ENCODE results near the gene DEGS1.

The DEGS1 gene

GRCh38 chr1:224182866-224183590 lies at the start of gene DEGS1:
TSS of gene DEGS1 (plus strand) at chr1:224183240. CDS start at chr1:224183337, 97 bp downstream.
- DNase-seq (ENCODE audit: low read depth), result peak; percentile 42

GRCh38 chr1:224133741-224134299 lies 49.2 kb upstream of the DEGS1 start:
- DNase-seq (ENCODE audit: low read depth), result no peak

DNA sequence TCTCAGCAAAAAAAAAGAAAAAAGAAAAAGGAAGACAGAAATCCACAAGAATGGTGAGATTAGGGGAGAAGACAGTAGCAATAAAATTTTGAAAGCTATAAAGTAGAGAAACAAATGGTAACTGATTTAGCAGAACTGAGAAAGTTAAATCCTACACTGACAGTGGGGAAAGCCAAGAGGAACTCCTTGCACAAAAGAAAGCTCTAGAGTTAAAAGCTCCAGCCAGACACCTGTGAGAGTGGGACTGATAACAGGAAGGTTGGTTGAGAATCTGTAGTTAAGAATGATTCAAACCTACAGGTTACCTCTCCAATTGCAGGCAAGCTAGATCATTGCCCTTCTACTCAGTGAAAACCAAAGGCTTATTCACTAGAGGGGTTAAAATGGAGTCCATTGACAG lies 45.5 kb upstream of the DEGS1 start:
- no peak for DNase-seq (ENCODE audit: low read depth)

DNA sequence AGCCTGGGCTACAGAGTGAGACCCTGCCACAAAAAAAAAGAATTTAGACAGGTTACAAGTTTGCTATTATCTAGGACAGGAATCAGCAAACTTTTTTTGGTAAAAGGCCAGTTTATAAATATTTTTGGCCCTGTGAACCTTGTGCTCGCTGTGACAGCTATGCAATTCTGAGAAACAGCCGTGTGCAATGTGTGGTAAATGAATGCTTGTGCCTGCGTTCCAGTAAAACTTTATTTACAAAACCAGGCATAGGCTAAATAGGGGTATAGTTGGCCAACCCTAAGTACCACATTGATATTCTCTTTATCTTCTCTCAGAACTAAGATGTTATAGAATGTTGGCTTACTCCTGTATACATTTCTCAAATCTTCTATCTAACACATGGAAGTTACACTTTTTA lies 44.8 kb upstream of the DEGS1 start:
- no peak for DNase-seq (ENCODE audit: low read depth)

DNA sequence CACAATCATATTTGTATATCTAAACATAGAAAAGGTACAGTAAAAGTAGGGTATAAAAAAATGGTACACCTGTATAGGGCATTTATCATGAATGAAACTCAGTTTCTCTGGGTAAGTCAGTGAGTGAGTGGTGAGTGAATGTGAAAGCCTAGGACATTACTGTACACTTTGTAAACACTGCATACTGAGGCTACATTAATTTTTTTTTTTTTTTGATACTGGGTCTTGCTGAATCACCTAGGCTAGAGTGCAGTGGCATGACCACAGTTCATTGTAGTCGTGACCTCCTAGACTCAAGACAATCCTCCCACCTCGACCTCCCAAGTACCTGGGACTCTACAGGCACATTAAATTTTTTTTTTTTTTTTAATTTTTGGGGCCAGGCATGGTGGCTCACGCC lies 41.3 kb upstream of the DEGS1 start:
- no peak for DNase-seq (ENCODE audit: low read depth)

DNA sequence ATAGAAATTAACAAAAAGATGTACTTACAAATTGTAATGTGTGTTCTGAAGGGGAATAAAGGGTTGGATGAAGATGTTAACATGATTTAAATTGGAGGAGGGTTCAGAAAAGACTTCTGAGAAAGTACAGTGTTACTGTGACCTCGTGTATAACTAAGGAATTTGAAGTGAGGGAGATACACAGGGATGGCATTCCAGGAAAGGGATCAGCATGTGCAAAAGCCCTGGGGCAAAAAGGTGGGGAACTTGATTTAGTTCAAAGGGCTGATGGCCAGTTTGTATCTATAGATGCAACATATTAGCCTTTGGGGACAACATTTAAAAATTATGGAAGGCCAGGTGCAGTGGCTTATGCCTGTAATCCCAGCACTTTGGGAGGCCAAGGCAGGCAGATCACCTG lies 33.3 kb upstream of the DEGS1 start:
- DNase-seq (ENCODE audit: low read depth), result no peak

DNA sequence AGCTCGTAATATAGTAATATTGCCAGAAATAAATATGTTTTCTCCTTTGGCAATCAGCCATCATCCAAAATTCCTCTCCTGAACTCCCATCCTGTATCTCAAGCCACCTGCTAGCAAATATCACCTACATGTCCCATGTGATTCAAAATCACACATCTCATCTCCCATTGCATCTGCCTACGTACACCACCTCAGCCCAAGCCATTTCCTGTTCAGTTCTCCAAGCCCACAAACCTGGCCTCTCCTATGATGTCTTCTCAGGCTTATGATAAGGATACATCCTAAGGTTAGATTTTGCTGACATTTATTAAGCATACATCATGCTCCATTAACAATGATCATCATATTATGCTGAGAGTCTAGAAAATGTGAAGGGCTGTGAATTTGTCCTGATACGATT lies 31.9 kb upstream of the DEGS1 start:
- no peak for DNase-seq (ENCODE audit: low read depth)

- DNase-seq (ENCODE audit: low read depth), result no peak
These were observed 25.7 kb upstream of the DEGS1 start for GRCh38 chr1:224157316-224157715.

DNA sequence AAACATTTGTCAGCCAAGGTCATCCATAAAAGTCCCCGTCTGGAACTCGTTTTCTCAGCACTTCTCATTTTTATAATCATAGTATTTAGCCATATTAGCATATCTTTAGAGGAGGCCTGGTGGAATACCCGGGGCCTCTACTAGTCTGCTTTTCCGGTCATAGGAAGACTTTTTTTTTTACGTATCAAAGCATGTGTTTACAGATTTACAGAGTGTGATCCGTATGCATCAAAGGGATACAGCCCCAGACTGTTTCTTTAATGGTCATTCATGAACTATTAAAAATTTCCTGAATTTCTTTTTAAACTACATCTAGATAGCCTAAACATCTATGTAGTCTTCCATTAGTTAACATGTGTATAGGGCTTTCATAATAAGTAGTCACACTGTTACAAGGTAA lies 23.5 kb upstream of the DEGS1 start:
- DNase-seq (ENCODE audit: low read depth), result no peak

DNA sequence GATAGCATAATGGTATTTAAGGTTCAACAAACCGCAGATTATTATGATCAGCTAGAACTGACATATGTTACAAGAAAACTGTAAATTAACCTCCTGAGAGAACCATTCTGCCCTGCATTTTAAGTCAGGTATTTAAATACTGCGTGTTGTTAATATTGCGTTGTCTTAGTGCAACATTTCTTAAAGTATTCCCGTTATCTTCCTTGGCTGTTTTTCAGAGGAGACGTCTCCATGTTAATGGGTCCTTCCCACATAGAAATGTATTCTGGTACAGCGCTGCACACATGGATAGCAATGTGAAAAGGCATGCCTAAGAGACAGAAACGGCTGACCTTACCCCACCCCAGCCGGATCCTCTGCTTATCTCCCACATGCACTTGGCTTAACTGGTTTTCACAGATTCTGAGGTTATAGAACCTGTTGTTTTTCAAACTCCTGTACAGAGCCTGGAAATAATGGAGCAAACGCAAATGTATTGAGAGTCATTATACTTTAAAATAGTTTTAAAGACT lies 22.8 kb upstream of the DEGS1 start:
- no peak for DNase-seq (ENCODE audit: low read depth)

DNA sequence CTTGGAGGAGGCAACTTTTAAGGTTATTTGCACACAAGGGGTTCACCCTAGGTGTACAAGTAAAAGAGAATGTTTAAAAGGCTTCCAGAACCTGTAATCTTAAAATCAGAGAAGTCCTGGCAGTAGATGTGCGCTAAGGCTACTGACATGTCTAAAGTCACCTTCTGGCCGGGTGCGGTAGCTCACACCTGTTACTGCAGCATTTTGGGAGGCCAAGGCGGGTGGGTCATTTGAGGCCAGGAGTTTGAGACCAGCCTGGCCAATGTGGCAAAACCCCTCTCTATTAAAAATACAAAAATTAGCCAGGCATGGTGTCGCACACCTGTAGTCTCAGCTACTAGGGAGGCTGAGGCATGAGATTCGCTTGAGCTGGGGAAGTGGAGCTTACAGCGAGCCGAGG lies 20.3 kb upstream of the DEGS1 start:
- no peak for DNase-seq (ENCODE audit: low read depth)

DNA sequence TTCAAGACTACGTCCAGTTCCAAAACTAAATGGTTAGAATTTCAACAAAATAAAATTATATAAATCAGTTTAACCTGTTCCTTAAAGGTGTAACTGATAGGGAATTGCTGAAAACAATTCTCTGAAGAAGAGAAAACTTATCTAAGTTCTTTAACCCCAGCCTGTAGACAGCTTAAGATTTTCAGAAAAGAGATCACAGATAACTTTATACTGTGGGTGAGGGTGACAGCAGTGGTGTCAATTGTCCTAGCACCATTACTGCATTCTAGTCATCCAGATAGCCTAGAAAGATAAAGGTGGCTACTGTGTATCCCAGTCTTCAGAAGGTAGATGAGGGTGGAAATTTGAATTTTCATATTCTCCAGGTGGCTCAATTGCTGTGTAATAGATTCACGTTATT lies 19.7 kb upstream of the DEGS1 start:
- no peak for DNase-seq (ENCODE audit: low read depth)

GRCh38 chr1:224168859-224169380 lies 14.1 kb upstream of the DEGS1 start:
- no peak for DNase-seq (ENCODE audit: low read depth)

- no peak for DNase-seq (ENCODE audit: low read depth)
These were observed 13.2 kb upstream of the DEGS1 start for GRCh38 chr1:224169718-224170270.

- no peak for DNase-seq (ENCODE audit: low read depth)
These were observed 12.7 kb upstream of the DEGS1 start for GRCh38 chr1:224170343-224170742.

DNA sequence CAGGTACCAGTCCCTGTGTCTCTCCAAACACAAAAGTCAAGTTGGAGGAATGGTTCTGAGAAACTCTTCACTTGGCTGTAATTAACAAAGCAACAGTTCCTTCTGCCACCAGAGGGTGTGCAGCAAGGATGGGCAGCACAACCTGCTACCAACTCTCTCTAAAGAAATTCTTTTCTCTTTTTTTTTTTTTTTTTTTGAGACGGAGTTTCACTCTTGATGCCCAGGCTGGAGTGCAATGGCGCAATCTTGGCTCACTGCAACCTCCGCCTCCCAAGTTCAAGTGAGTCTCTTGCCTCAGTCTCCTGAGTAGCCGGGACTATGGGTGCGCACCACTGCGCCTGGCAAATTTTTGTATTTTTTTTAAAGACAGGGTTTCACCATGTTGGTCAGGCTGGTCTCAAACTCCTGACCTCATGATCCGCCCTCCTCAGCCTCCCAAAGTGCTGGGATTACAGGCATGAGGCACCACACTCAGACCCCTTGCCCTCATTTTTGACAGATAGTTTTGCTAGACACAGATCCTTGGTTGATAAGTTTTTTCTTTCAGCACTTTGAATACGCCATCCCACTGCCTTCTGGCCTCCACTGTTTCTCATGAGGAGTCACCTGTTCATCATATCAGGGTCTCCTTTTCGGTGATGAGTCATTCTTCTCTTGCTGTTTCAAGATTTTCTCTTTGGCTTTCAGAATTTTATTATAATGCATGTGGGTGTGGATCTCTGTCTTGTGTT lies 12.1 kb upstream of the DEGS1 start:
- DNase-seq (ENCODE audit: low read depth), result no peak

GRCh38 chr1:224172229-224172628 lies 10.8 kb upstream of the DEGS1 start:
- no peak for DNase-seq (ENCODE audit: low read depth)

DNA sequence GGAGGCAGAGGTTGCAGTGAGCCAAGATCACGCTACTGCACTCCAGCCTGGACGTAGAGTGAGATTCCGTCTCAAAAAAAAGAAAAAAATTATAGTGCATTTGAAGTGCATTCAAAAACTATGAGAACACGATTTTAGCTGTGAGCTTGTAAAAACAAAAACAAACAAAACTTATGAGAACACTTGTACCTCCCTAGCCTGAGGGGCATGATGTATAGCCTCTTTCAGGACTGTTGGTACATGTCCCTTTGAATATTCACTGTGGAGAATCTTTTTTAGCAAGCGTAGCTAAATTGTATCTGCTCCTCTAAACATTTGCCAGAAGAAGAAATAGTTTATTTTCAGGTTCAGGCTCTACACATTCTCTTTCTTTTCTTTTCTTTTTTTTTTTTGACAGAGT lies 9.5 kb upstream of the DEGS1 start:
- DNase-seq (ENCODE audit: low read depth), result no peak

DNA sequence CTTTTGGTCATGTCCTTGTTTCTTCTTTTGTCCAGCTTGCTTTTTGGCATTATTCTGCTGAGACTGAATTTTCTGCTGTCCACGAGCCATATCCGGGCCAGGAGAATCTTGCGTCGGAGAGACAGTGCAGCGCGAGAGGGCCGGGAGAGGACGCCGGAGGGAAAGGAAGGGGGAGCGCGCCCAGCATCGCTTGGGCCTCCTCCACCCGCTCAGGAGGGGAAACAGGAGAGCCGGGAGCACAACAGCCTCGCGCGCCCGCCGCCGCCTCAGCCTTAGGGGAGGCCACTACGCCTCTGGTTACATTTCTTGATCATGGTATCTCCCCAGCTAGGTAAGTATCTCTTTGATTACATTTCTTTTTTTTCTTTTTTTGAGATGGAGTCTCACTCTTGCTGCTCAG lies 7.4 kb upstream of the DEGS1 start:
- DNase-seq (ENCODE audit: low read depth), result no peak

GRCh38 chr1:224177356-224177999 lies 5.6 kb upstream of the DEGS1 start:
- no peak for DNase-seq (ENCODE audit: low read depth)

- DNase-seq (ENCODE audit: low read depth), result no peak
These were observed 4.1 kb upstream of the DEGS1 start for GRCh38 chr1:224178894-224179293.

DNA sequence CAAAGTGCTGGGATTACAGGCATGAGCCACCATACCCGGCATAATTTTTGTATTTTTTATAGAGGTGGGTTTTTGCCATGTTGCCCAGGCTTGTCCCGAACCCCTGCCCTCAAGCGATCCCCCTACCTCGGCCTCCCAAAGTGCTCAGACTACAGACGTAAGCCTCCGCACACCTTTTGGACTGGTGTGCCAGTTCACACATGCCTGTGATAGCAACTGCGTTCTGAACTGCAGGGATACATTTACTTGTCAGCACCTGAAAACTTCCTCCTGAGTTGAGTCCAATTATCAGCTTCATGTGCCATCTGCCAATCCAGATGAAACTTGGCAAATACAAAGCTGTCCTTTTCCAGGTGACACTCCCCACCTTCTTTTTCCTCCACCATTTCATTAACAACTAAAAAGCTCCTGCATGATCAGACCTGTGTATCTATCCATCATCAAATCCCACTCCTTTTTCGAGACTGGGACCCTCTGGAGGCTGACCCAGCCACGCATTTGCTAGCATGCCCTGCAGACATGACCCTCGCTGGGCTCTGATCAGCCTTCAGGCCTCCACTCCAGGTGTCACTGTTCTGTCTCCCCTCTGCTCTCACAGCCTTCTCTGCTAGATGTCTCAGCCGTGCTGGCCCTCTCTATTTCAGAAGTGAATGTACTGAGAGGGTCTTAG lies 2.1 kb upstream of the DEGS1 start:
- DNase-seq (ENCODE audit: low read depth), result no peak

All from stimulated activated CD8-positive, alpha-beta memory T cell treated with anti-CD3 and anti-CD28 coated beads, Interleukin-7, amount 100 ng/mL, for 24 hours (primary cell).